Nasal cavity respiratory epithelium epithelial cell of viscerocranial mucosa (primary cell): Measurements from ENCODE around the gene TRAPPC6A. TPM values are rescaled to one million over a fixed set of nuclear protein-coding genes. Genes with fewer than 3 reads are reported as not detected.

Experiments used
- total RNA-seq: library from RNA; depleted of rRNA; stranded (reverse); fragments of >200 nt; gene quantifications from 2 replicates; pipeline ENCODE4 v1.2.3, GENCODE V29; 2014

TRAPPC6A gene, protein sequence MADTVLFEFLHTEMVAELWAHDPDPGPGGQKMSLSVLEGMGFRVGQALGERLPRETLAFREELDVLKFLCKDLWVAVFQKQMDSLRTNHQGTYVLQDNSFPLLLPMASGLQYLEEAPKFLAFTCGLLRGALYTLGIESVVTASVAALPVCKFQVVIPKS
- total RNA-seq, result 7.9 and 8.2 TPM in 2 replicates

GRCh38 chr19:45177817-45178261 lies at the start of gene TRAPPC6A:
Gene TRAPPC6A (minus strand): TSS chr19:45178237. CDS start chr19:45178218, 19 bp downstream.

GRCh38 chr19:45178262-45179071 lies 430 bp upstream of the TRAPPC6A start, which contains the start of gene BLOC1S3:
Gene BLOC1S3 (plus strand): TSS chr19:45178784. CDS start chr19:45179297, 513 bp downstream.

GRCh38 chr19:45160870-45161737 lies 16.9 kb downstream of the TRAPPC6A start, which contains the start of gene NKPD1:
Gene NKPD1 (minus strand): TSS chr19:45160982. CDS start chr19:45160150, 832 bp downstream.

Other genes starting within 250 kb of the TRAPPC6A start
- not detected in 2 replicates for gene APOC4, start 236.0 kb downstream of the TRAPPC6A start, total RNA-seq
- gene APOC2, start 232.2 kb downstream of the TRAPPC6A start, total RNA-seq, result not detected in 2 replicates
- gene CLPTM1, start 222.9 kb downstream of the TRAPPC6A start, total RNA-seq, result 33.5 and 73.4 TPM in 2 replicates
- gene RELB, start 176.8 kb downstream of the TRAPPC6A start, total RNA-seq, result 5.8 and 14.2 TPM in 2 replicates
- 7.2 and 15.0 TPM in 2 replicates for gene CLASRP, start 139.2 kb downstream of the TRAPPC6A start, total RNA-seq
- gene ZNF296, start 101.8 kb downstream of the TRAPPC6A start, total RNA-seq, result 0.68 and 1.2 TPM in 2 replicates
- 14.9 and 27.0 TPM in 2 replicates for gene GEMIN7, start 99.0 kb downstream of the TRAPPC6A start, total RNA-seq
- 16.1 and 35.8 TPM in 2 replicates for gene PPP1R37, start 85.1 kb downstream of the TRAPPC6A start, total RNA-seq
- gene NKPD1, start 17.3 kb downstream of the TRAPPC6A start, total RNA-seq, result 0.34 and 0.93 TPM in 2 replicates
- 6.1 and 6.2 TPM in 2 replicates for gene BLOC1S3, start 547 bp upstream of the TRAPPC6A start, total RNA-seq
- gene EXOC3L2, start 67.2 kb upstream of the TRAPPC6A start, total RNA-seq, result 0.07 TPM in 1 of 2 replicates, not detected in the other
- gene MARK4, start 73.0 kb upstream of the TRAPPC6A start, total RNA-seq, result 6.8 and 40.3 TPM in 2 replicates
- gene CKM, start 144.6 kb upstream of the TRAPPC6A start, total RNA-seq, result not detected in 2 replicates
- gene KLC3, start 162.5 kb upstream of the TRAPPC6A start, total RNA-seq, result 60.3 and 96.0 TPM in 2 replicates
- gene ERCC2, start 192.3 kb upstream of the TRAPPC6A start, total RNA-seq, result 7.2 and 10.0 TPM in 2 replicates
- 20.2 and 91.4 TPM in 2 replicates for gene PPP1R13L, start 226.8 kb upstream of the TRAPPC6A start, total RNA-seq
- 25.6 and 35.5 TPM in 2 replicates for gene POLR1G, start 228.4 kb upstream of the TRAPPC6A start, total RNA-seq
- 36.2 and 84.8 TPM in 2 replicates for gene ERCC1, start 245.7 kb upstream of the TRAPPC6A start, total RNA-seq